HepG2 (cell line): ENCODE measurements around the gene MYADML2. TPM values are rescaled to one million over a fixed set of nuclear protein-coding genes. Genes with fewer than 3 reads are reported as not detected.
A peak's percentile ranks its signal among the peaks of the same experiment; 100 is the strongest.

Experiments
- CREB3 ChIP-seq: sonication (generic); formaldehyde crosslinking; IDR thresholded peaks from 2 replicates; pipeline ENCODE4 v1.5.0; 2020; ENCODE audit warnings: missing genetic modification reagents
- EEA1 ChIP-seq: sonication (generic); formaldehyde crosslinking; IDR thresholded peaks from 2 replicates; pipeline ENCODE4 v1.5.1; 2020; ENCODE audit warnings: mild to moderate bottlenecking, missing genetic modification reagents, borderline replicate concordance
- HOXA9 ChIP-seq: sonication (generic); formaldehyde crosslinking; IDR thresholded peaks from 2 replicates; pipeline ENCODE4 v1.8.1; 2022; ENCODE audit warnings: missing genetic modification reagents, mild to moderate bottlenecking, moderate library complexity, borderline replicate concordance
- MNT ChIP-seq: fragments of 450-650 bp; IDR thresholded peaks from 2 replicates; pipeline ENCODE4 v1.6.1; 2016
- PBX3 ChIP-seq: sonication (generic); formaldehyde crosslinking; IDR thresholded peaks from 2 replicates; pipeline ENCODE4 v1.8.1; 2023; ENCODE audit warnings: missing genetic modification reagents, inconsistent platforms, borderline replicate concordance
- POLR2A ChIP-seq, 2 experiments: IDR thresholded peaks; 2 replicates each; pipeline ENCODE4 v1.6.1; 2011; ENCODE audit warnings: low read depth in 2 of 2, low read length in 2 of 2, mild to moderate bottlenecking in 1 of 2, moderate library complexity in 1 of 2; ENCODE audit not compliant: insufficient read depth in 1 of 2
- SCMH1 ChIP-seq: sonication (generic); formaldehyde crosslinking; IDR thresholded peaks from 2 replicates; pipeline ENCODE4 v1.9.0; 2021; ENCODE audit warnings: missing genetic modification reagents, mild to moderate bottlenecking, borderline replicate concordance
- SP140L ChIP-seq: sonication (generic); formaldehyde crosslinking; IDR thresholded peaks from 2 replicates; pipeline ENCODE4 v1.4.0; 2020; ENCODE audit warnings: missing genetic modification reagents, borderline replicate concordance
- THAP8 ChIP-seq: sonication (generic); formaldehyde crosslinking; IDR thresholded peaks from 2 replicates; pipeline ENCODE4 v1.5.1; 2020; ENCODE audit warnings: missing genetic modification reagents, mild to moderate bottlenecking, borderline replicate concordance
- ZBTB46 ChIP-seq: sonication (generic); formaldehyde crosslinking; IDR thresholded peaks from 2 replicates; pipeline ENCODE4 v1.4.0; 2020; ENCODE audit warnings: mild to moderate bottlenecking, missing genetic modification reagents, borderline replicate concordance
- ZNF264 ChIP-seq: sonication (generic); formaldehyde crosslinking; IDR thresholded peaks from 2 replicates; pipeline ENCODE4 v1.4.0; 2020; ENCODE audit warnings: missing genetic modification reagents
- ZNF512B ChIP-seq: sonication (generic); formaldehyde crosslinking; IDR thresholded peaks from 2 replicates; pipeline ENCODE4 v1.5.1; 2020; ENCODE audit warnings: missing genetic modification reagents, mild to moderate bottlenecking, borderline replicate concordance
- ZNF740 ChIP-seq: sonication (generic); formaldehyde crosslinking; IDR thresholded peaks from 2 replicates; pipeline ENCODE4 v1.4.0; 2020; ENCODE audit warnings: missing genetic modification reagents
- ZNF788 ChIP-seq: sonication (generic); formaldehyde crosslinking; IDR thresholded peaks from 2 replicates; pipeline ENCODE4 v1.5.0; 2020; ENCODE audit warnings: mild to moderate bottlenecking, missing genetic modification reagents, borderline replicate concordance
- ZXDC ChIP-seq: sonication (generic); formaldehyde crosslinking; IDR thresholded peaks from 2 replicates; pipeline ENCODE4 v1.5.0; 2020; ENCODE audit warnings: mild to moderate bottlenecking, missing genetic modification reagents
- polyA plus RNA-seq, 8 experiments: library from polyadenylated mRNA; depleted of rRNA in 3 of 8; stranded (reverse) in 7 of 8; unstranded in 1 of 8; fragments of >200 nt; fragmentation: Illumina TruSeq in 4 of 8; extraction: Trizol in 4 of 8; gene quantifications; 2 replicates each; pipeline versions ENCODE4 v1.2.1 to v1.2.3, GENCODE V29; 2011 to 2016; ENCODE audit warnings: low read depth in 4 of 8, missing spikeins in 1 of 8, mixed read lengths in 1 of 8; ENCODE audit not compliant: insufficient read depth in 1 of 8
- total RNA-seq, 5 experiments: library from RNA; depleted of rRNA; stranded (reverse); fragments of >200 nt; fragmentation: Illumina TruSeq; extraction: Trizol; gene quantifications; 2 replicates each; pipeline ENCODE4 v1.2.3, GENCODE V29; 2016; ENCODE audit warnings: low read depth in 1 of 5

Gene MYADML2
- total and polyA plus RNA-seq, 2 of the 13 experiments (the other 11 are each of a cell fraction or from before 2014, with no cell fraction given): not detected

- TF ChIP-seq ZXDC (CRISPR knock-in tag) (peak; percentile 36; the same call in 1 of the 2 replicates), ZBTB46 (CRISPR knock-in tag) (peak; percentile 47; the same call in 1 of the 2 replicates), PBX3 (0 out of 2 replicates have a peak, but pooled peaks have one; percentile 46), SCMH1 (CRISPR knock-in tag) (no peak), THAP8 (CRISPR knock-in tag) (no peak), EEA1 (CRISPR knock-in tag) (no peak), MNT (no peak), ZNF788 (CRISPR knock-in tag) (no peak), ZNF512B (no peak), SP140L (CRISPR knock-in tag) (no peak), HOXA9 (peak; percentile 87), POLR2A (IDR thresholded peaks at IDR 0.05; ENCODE audit: insufficient read depth in 1 of 2, low read depth in 2 of 2, low read length in 2 of 2) (no peak), ZNF264 (CRISPR knock-in tag) (no peak), ZNF740 (CRISPR knock-in tag) (no peak; the same call in 1 of the 2 replicates), CREB3 (CRISPR knock-in tag) (no peak)
Observed at GRCh38 chr17:81902023-81902652, 44.9 kb downstream of the MYADML2 start, which contains the start of gene NPB (continued).
